ENCODE data around the gene INSYN2A.

Gene INSYN2A

DNA sequence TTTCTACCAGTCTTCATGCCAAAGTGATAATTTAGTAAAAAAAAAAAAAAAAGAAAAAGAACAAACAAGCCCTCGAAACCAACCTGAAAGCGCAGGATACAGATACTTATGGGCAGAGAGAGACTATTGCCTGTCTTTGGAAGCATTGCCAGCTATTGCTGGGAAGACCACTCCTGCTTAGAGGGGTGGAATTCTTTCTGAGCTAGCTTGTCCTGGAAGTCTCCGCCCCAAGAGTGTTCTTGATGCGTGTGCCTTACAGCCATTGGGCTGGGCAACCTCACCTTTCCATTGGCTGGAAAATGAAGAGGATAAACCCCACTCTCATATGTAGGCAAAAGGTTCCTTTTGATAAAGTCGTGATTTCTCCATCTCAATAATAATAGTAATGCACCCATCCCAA lies 19.9 kb upstream of the INSYN2A start:
- TF ChIP-seq, protein P1, sequence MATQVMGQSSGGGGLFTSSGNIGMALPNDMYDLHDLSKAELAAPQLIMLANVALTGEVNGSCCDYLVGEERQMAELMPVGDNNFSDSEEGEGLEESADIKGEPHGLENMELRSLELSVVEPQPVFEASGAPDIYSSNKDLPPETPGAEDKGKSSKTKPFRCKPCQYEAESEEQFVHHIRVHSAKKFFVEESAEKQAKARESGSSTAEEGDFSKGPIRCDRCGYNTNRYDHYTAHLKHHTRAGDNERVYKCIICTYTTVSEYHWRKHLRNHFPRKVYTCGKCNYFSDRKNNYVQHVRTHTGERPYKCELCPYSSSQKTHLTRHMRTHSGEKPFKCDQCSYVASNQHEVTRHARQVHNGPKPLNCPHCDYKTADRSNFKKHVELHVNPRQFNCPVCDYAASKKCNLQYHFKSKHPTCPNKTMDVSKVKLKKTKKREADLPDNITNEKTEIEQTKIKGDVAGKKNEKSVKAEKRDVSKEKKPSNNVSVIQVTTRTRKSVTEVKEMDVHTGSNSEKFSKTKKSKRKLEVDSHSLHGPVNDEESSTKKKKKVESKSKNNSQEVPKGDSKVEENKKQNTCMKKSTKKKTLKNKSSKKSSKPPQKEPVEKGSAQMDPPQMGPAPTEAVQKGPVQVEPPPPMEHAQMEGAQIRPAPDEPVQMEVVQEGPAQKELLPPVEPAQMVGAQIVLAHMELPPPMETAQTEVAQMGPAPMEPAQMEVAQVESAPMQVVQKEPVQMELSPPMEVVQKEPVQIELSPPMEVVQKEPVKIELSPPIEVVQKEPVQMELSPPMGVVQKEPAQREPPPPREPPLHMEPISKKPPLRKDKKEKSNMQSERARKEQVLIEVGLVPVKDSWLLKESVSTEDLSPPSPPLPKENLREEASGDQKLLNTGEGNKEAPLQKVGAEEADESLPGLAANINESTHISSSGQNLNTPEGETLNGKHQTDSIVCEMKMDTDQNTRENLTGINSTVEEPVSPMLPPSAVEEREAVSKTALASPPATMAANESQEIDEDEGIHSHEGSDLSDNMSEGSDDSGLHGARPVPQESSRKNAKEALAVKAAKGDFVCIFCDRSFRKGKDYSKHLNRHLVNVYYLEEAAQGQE (IDR thresholded peaks at IDR 0.05; ENCODE audit: insufficient replicate concordance, low read depth): no peak
- TF ChIP-seq POLR2AphosphoS5 (IDR thresholded peaks at IDR 0.05; ENCODE audit: low read depth) (no peak), GABPA (IDR thresholded peaks at IDR 0.05; ENCODE audit: low read depth) (no peak)
- Histone ChIP-seq H3K27ac (replicated peaks) (no peak overlapping the region), H3K27me3 (ENCODE audit: insufficient read depth, poor library complexity, severe bottlenecking) (no peaks in the 10 kb centered on the region), H3K4me3 (replicated peaks; ENCODE audit: insufficient read depth, low read length) (no peak overlapping the region)
- no peak for DNase-seq (ENCODE audit: low read depth in 1 of 2, low spot score in 1 of 2)

DNA sequence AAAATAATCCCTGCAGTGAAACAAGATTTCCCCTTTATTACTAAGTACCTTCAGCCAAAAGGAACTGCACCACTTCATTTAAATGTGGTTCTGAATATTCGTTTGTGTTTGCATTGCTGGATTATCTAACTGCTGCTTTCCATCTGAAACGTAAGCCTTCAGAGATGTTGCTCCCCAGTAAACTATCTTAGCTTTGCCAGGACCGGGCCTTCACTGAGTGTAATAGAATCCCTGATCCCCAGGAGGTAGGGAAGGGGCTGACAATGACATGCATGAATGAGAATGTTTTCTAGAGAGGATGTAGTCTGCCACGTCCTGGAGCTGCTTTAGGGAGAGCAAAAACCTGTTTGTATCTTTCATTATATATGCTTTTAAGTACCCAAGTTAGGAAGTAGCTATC lies 19.5 kb upstream of the INSYN2A start:
- TF ChIP-seq SPI1 (IDR thresholded peaks at IDR 0.05; ENCODE audit: borderline replicate concordance, low read depth): no peak
- DNase-seq (ENCODE audit: low read depth in 1 of 2, low spot score in 1 of 2): no peak
- Histone ChIP-seq H3K4me3 (replicated peaks; ENCODE audit: insufficient read depth, low read length) (no peak overlapping the region), H3K27me3 (ENCODE audit: insufficient read depth, poor library complexity, severe bottlenecking) (no peaks in the 10 kb centered on the region), H3K27ac (replicated peaks) (no peak overlapping the region)

DNA sequence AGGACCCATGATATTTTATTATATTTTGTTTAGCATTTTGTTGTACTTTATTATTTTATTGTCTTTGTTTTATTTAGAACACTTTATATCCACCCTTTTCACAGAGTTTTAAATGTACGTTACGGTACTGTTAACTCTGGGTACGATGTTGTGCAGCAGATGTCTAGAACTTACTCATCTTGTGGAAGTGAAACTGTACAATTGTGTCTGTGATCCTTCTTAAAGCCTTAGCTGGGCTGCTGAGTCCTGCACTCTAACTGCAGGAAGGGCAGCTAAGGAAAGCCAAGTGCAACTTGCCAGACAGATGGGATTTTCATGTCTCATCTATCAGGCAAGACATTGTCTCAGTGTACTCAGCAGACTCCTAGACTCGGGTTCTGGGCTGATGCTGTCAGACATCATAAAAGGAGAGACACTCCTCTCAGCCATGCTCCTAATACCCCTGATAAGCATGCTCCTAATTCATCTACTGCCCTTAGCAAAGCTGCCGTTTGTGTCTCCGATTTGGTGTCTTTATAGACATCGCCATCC lies 14.6 kb upstream of the INSYN2A start:
- H3K27me3 ChIP-seq (ENCODE audit: insufficient read depth, poor library complexity, severe bottlenecking): no peaks in the 10 kb centered on the region
- DNase-seq (ENCODE audit: low read depth in 1 of 2, low spot score in 1 of 2): no peak
- TF ChIP-seq GABPA (IDR thresholded peaks at IDR 0.05; ENCODE audit: low read depth) (no peak), SPI1 (IDR thresholded peaks at IDR 0.05; ENCODE audit: borderline replicate concordance, low read depth) (no peak), POLR2AphosphoS5 (IDR thresholded peaks at IDR 0.05; ENCODE audit: low read depth) (no peak)
- TF ChIP-seq, protein P2, sequence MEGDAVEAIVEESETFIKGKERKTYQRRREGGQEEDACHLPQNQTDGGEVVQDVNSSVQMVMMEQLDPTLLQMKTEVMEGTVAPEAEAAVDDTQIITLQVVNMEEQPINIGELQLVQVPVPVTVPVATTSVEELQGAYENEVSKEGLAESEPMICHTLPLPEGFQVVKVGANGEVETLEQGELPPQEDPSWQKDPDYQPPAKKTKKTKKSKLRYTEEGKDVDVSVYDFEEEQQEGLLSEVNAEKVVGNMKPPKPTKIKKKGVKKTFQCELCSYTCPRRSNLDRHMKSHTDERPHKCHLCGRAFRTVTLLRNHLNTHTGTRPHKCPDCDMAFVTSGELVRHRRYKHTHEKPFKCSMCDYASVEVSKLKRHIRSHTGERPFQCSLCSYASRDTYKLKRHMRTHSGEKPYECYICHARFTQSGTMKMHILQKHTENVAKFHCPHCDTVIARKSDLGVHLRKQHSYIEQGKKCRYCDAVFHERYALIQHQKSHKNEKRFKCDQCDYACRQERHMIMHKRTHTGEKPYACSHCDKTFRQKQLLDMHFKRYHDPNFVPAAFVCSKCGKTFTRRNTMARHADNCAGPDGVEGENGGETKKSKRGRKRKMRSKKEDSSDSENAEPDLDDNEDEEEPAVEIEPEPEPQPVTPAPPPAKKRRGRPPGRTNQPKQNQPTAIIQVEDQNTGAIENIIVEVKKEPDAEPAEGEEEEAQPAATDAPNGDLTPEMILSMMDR (IDR thresholded peaks at IDR 0.05; ENCODE audit: insufficient read depth, low read length): no peak
- TF ChIP-seq, protein P1 (IDR thresholded peaks at IDR 0.05; ENCODE audit: insufficient replicate concordance, low read depth): no peak
- H3K4me3 ChIP-seq (replicated peaks; ENCODE audit: insufficient read depth, low read length): no peak overlapping the region
- no peak overlapping the region for H3K27ac ChIP-seq (replicated peaks)

DNA sequence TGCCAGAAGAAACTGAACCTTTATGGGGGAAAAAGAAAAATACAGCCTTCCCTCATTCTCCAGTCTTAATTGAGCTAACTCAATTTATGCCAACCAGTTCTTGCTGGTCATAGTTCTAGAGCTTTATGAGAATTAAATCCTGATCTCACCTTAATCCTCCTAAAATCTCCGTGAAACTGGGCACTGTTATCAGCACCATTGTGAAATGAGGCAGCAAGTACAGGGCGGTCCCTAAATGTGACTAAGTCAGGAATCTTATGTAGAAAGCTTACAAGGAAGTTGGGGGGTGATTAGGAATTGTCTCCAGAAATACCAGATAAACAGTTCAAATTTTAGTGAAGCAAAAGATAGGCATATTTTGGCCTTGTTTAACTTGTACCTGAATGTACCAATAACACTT lies 10.7 kb upstream of the INSYN2A start:
- TF ChIP-seq SPI1 (IDR thresholded peaks at IDR 0.05; ENCODE audit: borderline replicate concordance, low read depth): no peak
- no peak for TF ChIP-seq POLR2AphosphoS5 (IDR thresholded peaks at IDR 0.05; ENCODE audit: low read depth)
- TF ChIP-seq, protein P1 (IDR thresholded peaks at IDR 0.05; ENCODE audit: insufficient replicate concordance, low read depth): no peak
- no peak for TF ChIP-seq GABPA (IDR thresholded peaks at IDR 0.05; ENCODE audit: low read depth)
- TF ChIP-seq, protein P2 (IDR thresholded peaks at IDR 0.05; ENCODE audit: insufficient read depth, low read length): no peak
- DNase-seq (ENCODE audit: low read depth in 1 of 2, low spot score in 1 of 2): no peak
- H3K27ac ChIP-seq (replicated peaks): no peak overlapping the region
- H3K4me3 ChIP-seq (replicated peaks; ENCODE audit: insufficient read depth, low read length): no peak overlapping the region
- H3K27me3 ChIP-seq (ENCODE audit: insufficient read depth, poor library complexity, severe bottlenecking): no peaks in the 10 kb centered on the region
